KOPT-K1 (cell line): ENCODE data around the gene MYBPHL.

Experiments used
- H3K27ac ChIP-seq: fragments of 200-600 bp; sonication (generic); 2 replicates; pipeline ENCODE4 v1.5.1; 2016; ENCODE audit warnings: antibody characterized with exemption, mild to moderate bottlenecking, low read depth, low read length; ENCODE audit not compliant: poor library complexity, severe bottlenecking
- H3K36me3 ChIP-seq: fragments of 200-600 bp; sonication (generic); 2 replicates; pipeline ENCODE4 v1.5.1; 2017; ENCODE audit warnings: antibody characterized with exemption, mild to moderate bottlenecking, low read length, moderate library complexity; ENCODE audit not compliant: insufficient read depth
- H3K9me3 ChIP-seq: fragments of 200-600 bp; sonication (generic); 2 replicates; pipeline ENCODE4 v1.5.1; 2017; ENCODE audit warnings: antibody characterized with exemption, low read length, mild to moderate bottlenecking; ENCODE audit not compliant: insufficient read depth, poor library complexity, severe bottlenecking

MYBPHL gene

GRCh38 chr1:109267743-109268300 is 39.0 kb downstream of the MYBPHL start:
- Histone ChIP-seq H3K9me3 (no peaks in the 10 kb centered on the region), H3K36me3 (no peaks in the 10 kb centered on the region), H3K27ac (no peak overlapping the region)

- Histone ChIP-seq H3K9me3 (no peaks in the 10 kb centered on the region), H3K27ac (no peak overlapping the region), H3K36me3 (no peaks in the 10 kb centered on the region)
Measured at GRCh38 chr1:109266965-109267364, 39.8 kb downstream of the MYBPHL start.

- Histone ChIP-seq H3K9me3 (no peaks in the 10 kb centered on the region), H3K27ac (no peak overlapping the region), H3K36me3 (no peaks in the 10 kb centered on the region)
Measured at GRCh38 chr1:109265741-109266330, 41.0 kb downstream of the MYBPHL start.

GRCh38 chr1:109265016-109265415 is 41.8 kb downstream of the MYBPHL start:
- Histone ChIP-seq H3K36me3 (no peaks in the 10 kb centered on the region), H3K27ac (no peak overlapping the region), H3K9me3 (no peaks in the 10 kb centered on the region)

GRCh38 chr1:109264379-109264755 is 42.4 kb downstream of the MYBPHL start:
- no peaks in the 10 kb centered on the region for H3K9me3 ChIP-seq
- H3K36me3 ChIP-seq, result no peaks in the 10 kb centered on the region
- H3K27ac ChIP-seq, result no peak overlapping the region

GRCh38 chr1:109263597-109264378 is 43.0 kb downstream of the MYBPHL start:
- Histone ChIP-seq H3K36me3 (no peaks in the 10 kb centered on the region), H3K27ac (no peak overlapping the region), H3K9me3 (no peaks in the 10 kb centered on the region)

- Histone ChIP-seq H3K9me3 (no peaks in the 10 kb centered on the region), H3K27ac (no peak overlapping the region), H3K36me3 (no peaks in the 10 kb centered on the region)
Measured at GRCh38 chr1:109263234-109263596, 43.6 kb downstream of the MYBPHL start.

- no peak overlapping the region for H3K27ac ChIP-seq
- H3K36me3 ChIP-seq, result no peaks in the 10 kb centered on the region
- no peaks in the 10 kb centered on the region for H3K9me3 ChIP-seq
Measured at GRCh38 chr1:109262231-109263055, 44.4 kb downstream of the MYBPHL start.

- H3K9me3 ChIP-seq, result no peaks in the 10 kb centered on the region
- no peak overlapping the region for H3K27ac ChIP-seq
- H3K36me3 ChIP-seq, result no peaks in the 10 kb centered on the region
Measured at GRCh38 chr1:109261578-109261977, 45.2 kb downstream of the MYBPHL start.

- H3K9me3 ChIP-seq, result no peaks in the 10 kb centered on the region
- no peak overlapping the region for H3K27ac ChIP-seq
- H3K36me3 ChIP-seq, result no peaks in the 10 kb centered on the region
Measured at GRCh38 chr1:109261006-109261405, 45.8 kb downstream of the MYBPHL start.

- Histone ChIP-seq H3K27ac (no peak overlapping the region), H3K9me3 (no peaks in the 10 kb centered on the region), H3K36me3 (no peaks in the 10 kb centered on the region)
Measured at GRCh38 chr1:109259674-109260557, 46.9 kb downstream of the MYBPHL start.

GRCh38 chr1:109258481-109259466 is 48.0 kb downstream of the MYBPHL start:
- Histone ChIP-seq H3K9me3 (no peaks in the 10 kb centered on the region), H3K27ac (no peak overlapping the region), H3K36me3 (no peaks in the 10 kb centered on the region)

- no peaks in the 10 kb centered on the region for H3K36me3 ChIP-seq
- no peak overlapping the region for H3K27ac ChIP-seq
- no peaks in the 10 kb centered on the region for H3K9me3 ChIP-seq
Measured at GRCh38 chr1:109257682-109258421, 49.0 kb downstream of the MYBPHL start.
